HL-60 (cell line): ENCODE results near the gene ECI1.
A peak's percentile ranks its signal among the peaks of the same experiment; 100 is the strongest.
"Not testable (repeated sequence)": the region's sequence is repeated elsewhere in the genome, so short reads cannot be mapped to it uniquely, and the experiment has no call there.

Experiments
- DNase-seq, 2 experiments: peaks; one replicate each; pipeline ENCODE4 v3.0.0-alpha.2; 2010 to 2020; ENCODE audit warnings: low read depth in 1 of 2, low spot score in 1 of 2
- H3K27ac ChIP-seq: fragments of 250-450 bp; sonication (Bioruptor Pico); replicated peaks from 2 replicates; pipeline ENCODE4 v1.5.1; 2020; ENCODE audit warnings: mild to moderate bottlenecking, moderate library complexity
- H3K27me3 ChIP-seq: fragments of 250-450 bp; sonication (Bioruptor Pico); 2 replicates; pipeline ENCODE4 v1.5.1; 2021; ENCODE audit warnings: mild to moderate bottlenecking, moderate library complexity; ENCODE audit not compliant: insufficient read depth, poor library complexity, severe bottlenecking
- H3K4me3 ChIP-seq: replicated peaks from 2 replicates; pipeline ENCODE4 v1.5.1; 2011; ENCODE audit warnings: mild to moderate bottlenecking, control low read depth, low read length; ENCODE audit not compliant: insufficient read depth
- CTCF ChIP-seq: IDR thresholded peaks from one replicate; pipeline ENCODE4 v1.5.1; 2011; ENCODE audit warnings: low read length, control low read depth, inconsistent platforms; ENCODE audit not compliant: insufficient read depth
- GABPA ChIP-seq: IDR thresholded peaks from 2 replicates; pipeline ENCODE4 v1.6.1; 2012; ENCODE audit warnings: low read depth
- POLR2AphosphoS5 ChIP-seq: IDR thresholded peaks from 2 replicates; pipeline ENCODE4 v1.6.1; 2012; ENCODE audit warnings: low read depth
- REST ChIP-seq: IDR thresholded peaks from 2 replicates; pipeline ENCODE4 v1.6.1; 2012; ENCODE audit warnings: low read depth; ENCODE audit not compliant: insufficient replicate concordance
- SPI1 ChIP-seq: IDR thresholded peaks from 2 replicates; pipeline ENCODE4 v1.6.1; 2012; ENCODE audit warnings: low read depth, mild to moderate bottlenecking, borderline replicate concordance

Gene ECI1

GRCh38 chr16:2243781-2244180 lies 7.6 kb downstream of the ECI1 start:
- no peak overlapping the region for H3K27ac ChIP-seq
- no peaks in the 10 kb centered on the region for H3K27me3 ChIP-seq
- TF ChIP-seq POLR2AphosphoS5 (no peak), SPI1 (no peak), REST (no peak), GABPA (no peak), CTCF (no peak)
- no peak overlapping the region for H3K4me3 ChIP-seq
- DNase-seq: no peak

GRCh38 chr16:2243031-2243528 lies 8.3 kb downstream of the ECI1 start:
- no peak for DNase-seq
- Histone ChIP-seq H3K27ac (no peak overlapping the region), H3K4me3 (no peak overlapping the region), H3K27me3 (no peaks in the 10 kb centered on the region)
- TF ChIP-seq CTCF (no peak), POLR2AphosphoS5 (no peak), REST (no peak), GABPA (no peak), SPI1 (no peak)

- DNase-seq: no peak
Observed at GRCh38 chr16:2242598-2242997, 8.8 kb downstream of the ECI1 start.

GRCh38 chr16:2240331-2240730 lies 11.1 kb downstream of the ECI1 start:
- not testable (repeated sequence) for H3K27ac ChIP-seq, H3K4me3 ChIP-seq, H3K27me3 ChIP-seq, DNase-seq

More at GRCh38 chr16:2242598-2242997, 8.8 kb downstream of the ECI1 start:
- Histone ChIP-seq H3K27me3 (no peaks in the 10 kb centered on the region), H3K4me3 (no peak overlapping the region), H3K27ac (no peak overlapping the region)
- no peak for TF ChIP-seq POLR2AphosphoS5
- TF ChIP-seq SPI1: peak; percentile 48

- no peak overlapping the region for H3K4me3 ChIP-seq
- no peak overlapping the region for H3K27ac ChIP-seq
- H3K27me3 ChIP-seq: no peaks in the 10 kb centered on the region
- no peak for DNase-seq
- TF ChIP-seq GABPA: no peak
- TF ChIP-seq POLR2AphosphoS5: no peak
- TF ChIP-seq CTCF: no peak
- TF ChIP-seq SPI1: no peak
- no peak for TF ChIP-seq REST
Observed at GRCh38 chr16:2238838-2239675, 12.3 kb downstream of the ECI1 start.
